SH-SY5Y (cell line): ENCODE measurements around the gene EFCAB8.

Experiments
- GATA2 ChIP-seq: IDR thresholded peaks from 2 replicates; pipeline ENCODE4 v1.6.1; 2011; ENCODE audit warnings: mild to moderate bottlenecking, low read depth, low read length
- GATA3 ChIP-seq: IDR thresholded peaks from 2 replicates; pipeline ENCODE4 v1.6.1; 2011; ENCODE audit warnings: low read depth, mild to moderate bottlenecking, low read length, moderate library complexity

Gene EFCAB8, protein sequence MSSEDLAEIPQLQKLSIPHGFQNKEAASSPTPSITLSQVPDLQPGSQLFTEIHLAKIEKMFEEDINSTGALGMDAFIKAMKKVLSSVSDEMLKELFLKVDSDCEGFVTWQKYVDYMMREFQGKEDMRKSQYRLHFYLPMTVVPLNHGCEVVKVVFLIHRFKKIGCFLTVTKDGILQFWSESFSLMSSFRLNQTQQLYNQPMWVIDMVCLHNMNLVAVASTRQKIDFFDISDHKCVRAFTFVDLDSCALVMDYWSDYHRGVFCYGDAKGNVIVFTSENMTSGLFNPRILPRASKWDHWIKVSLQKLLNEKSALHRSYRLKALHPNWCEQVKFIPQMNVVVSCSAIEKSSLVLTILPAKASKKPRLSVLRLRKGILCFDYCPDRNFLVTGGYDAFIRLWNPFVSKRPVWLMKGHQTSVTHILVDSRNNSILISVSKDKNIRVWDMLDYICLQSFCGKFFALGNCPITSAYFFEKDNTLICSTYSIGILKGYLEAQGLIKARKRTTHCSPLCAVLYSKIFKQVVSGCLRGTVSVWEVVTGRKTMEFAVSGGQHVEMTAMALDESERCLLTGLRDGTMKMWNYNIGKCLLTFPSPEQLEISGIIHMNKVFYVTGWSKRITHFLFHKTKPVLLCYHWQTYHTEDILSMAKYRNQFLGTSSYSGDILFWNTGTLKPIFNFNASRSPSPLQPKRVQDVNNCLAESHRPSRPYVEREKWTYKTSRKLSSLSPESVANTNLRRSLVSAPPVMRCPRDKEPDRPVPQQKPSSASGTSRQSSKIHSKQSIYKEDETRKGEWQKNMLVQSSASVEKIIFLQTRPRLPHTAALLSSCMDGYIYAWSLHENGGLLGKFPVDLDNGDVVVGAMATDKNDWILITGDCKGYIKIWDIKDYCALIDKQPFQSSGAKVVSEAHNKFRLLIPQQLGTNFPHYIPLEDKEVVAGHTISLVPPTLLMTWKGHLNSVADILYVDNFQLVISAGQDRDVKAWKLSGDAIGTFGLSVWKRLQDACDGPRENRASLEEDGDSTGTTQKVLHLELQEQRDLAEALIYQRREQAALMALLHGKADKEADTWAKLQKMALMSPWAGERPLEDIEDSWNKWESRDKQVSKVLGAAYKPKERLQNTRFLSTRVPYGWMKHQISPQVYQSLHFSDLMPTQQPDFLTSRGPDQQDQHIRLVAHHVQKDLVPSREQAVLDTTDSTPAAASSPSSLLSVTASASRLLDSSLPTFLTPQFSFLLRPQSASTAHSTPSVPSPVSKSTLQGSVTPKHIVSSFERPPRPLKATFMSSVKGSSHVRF

DNA sequence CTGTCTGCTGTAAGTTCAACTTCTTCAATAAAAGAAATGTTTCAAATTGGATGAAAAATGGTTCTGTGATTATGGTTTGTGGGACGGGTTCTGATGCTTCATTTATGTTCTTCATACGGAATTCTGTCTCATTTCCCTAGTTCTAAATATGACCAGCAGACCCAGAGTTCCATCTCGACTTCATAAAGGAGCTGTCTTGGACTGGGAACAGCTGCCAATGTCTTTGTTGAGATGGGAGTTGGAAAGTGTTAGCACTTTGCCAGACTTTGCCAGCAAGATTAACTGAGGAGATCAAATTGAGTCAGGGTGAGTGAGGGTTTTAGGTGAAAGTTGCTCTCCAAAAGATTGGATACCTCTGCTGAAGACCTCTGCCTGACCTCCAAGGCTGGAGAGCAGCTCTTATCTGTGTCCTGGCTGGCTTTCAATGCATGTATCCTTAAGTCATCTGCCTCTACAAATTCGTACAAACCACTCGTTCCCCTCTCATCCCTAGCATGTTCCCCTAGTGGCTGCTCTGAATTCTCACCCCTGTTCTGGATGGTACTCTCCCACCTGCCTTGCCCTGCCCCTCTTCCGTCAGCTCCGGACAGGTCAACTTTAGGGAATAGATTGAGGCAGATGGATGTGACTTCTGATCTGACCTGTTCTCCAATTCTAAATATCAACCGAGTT is at the start of gene EFCAB8:
Gene EFCAB8, plus strand, starts transcription at position 223 of the 672 bp plus-strand sequence. CDS start 4,870 bp downstream, outside the sequence.
- TF ChIP-seq GATA3 (no peak), GATA2 (no peak)

DNA sequence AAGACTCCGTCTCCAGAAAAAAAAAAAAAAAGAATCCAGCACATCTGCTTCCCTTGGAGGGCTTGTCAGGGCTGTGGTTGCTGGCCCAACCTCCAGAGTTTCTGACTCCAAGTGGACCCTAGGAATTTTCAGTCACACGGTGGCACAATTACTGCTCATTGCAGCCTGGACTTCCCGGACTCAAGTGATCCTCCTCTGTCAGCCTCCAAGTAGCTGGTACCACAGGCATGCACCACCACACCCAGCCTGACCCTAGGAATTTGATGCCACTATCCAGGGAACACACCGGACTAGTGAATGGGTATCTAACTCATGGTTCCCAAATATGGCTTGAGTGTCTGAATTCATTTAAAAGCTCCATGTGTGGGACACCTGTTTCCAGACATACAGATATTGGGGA is 48.8 kb upstream of the EFCAB8 start:
- TF ChIP-seq GATA2 (no peak), GATA3 (no peak)

DNA sequence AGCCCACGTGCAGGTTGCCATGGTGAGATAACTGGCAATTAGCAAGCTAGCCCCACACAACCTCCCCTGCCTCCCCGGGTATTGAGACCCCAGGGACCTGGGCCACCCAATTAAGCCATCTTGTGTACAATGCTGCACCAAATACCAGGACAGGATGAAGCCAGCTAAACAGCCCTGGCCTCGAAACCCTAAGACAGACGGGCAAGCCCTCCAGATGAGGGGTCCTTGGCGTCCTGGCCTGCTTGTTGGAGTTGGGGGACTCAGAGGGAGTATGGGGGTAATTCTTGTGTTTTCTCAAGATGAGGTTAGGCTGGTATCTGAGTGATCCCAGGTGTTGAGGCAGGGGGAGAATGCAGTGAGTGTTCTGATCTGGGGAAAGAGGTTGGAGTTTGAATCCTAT is 47.8 kb upstream of the EFCAB8 start:
- no peak for TF ChIP-seq GATA2
- TF ChIP-seq GATA3: no peak

DNA sequence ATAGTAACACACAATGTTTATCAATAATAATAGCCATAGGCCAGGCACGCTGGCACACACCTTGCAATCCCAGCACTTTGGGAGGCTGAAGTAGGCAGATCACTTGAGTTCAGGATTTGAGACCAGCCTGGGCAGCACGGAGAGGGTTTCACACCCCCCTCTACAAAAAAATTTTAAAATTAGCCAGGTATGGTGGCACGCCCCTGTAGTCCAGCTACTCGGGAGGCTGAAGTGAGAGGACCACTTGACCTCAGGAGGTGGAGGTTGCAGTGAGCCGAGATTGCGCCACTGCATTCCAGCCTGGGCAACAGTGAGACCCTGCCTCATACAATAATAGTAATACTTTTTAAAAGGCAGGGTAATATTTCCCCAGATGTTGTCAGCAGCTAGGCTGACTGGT is 46.8 kb upstream of the EFCAB8 start:
- TF ChIP-seq GATA3: no peak
- no peak for TF ChIP-seq GATA2

DNA sequence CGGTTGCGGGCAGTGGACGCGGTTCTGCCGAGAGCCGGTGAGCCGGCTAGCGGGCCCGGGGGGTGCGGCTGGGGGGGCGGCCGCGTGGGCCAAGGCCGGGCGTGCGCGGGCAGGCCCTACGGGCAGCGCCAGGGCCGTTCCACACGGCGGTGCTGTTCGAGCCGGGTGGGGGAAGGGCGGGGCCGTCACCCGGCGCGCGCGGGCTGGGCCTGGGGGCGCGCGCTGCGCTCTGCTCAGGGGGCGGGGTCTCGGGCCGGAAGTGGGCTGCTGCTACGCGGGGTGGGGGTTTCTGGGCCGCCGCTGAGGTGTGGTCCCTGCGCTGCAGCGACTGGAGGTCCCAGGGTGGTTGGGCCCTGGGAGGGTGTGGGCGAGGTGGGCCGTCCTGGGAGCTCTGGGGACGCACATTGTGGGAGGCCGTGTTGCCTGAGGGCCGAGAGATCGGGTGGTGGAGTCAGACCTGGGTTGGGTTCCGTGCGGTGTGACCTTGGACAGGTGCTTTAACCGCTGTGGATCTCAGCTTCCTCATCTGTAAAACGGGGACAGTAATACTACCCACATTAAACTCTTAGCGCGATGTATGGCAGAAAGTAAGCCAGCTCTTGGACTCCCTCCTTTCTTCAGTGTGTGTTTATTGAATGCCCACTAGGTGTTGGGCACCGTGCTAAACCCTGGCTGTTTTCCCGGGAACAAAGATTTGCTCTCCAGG is 38.6 kb upstream of the EFCAB8 start:
- no peak for TF ChIP-seq GATA3
- TF ChIP-seq GATA2: no peak

DNA sequence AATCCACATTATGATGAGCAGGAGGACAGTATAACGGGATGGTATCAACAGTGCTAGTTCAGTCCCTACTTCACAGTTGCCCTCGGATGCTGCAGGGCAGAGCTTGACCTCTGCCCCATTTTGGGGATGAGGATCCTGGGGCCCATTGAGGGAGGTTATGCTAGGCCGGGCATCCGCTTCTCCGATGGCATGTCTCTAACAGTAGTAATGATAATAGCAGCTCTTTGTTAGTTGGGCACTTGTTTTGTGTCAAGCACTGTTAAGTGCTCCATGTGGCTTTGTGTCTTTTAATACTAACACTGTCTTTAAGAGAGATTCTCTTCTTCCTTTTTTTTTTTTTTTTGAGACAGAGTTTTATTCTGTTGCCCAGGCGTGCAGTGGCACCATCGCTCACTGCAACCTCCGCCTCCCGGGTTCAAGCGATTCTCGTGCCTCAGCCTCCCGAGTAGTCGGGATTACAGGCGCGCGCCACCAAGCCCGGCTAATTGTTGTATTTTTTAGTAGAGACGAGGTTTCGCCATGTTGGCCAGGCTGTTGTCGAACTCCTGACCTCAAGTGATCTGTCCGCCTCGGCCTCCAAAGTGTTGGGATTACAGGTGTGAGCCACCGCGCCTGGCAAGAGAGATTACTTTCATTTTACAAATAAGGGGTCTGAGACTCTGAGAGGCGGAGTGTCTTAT is 37.9 kb upstream of the EFCAB8 start:
- no peak for TF ChIP-seq GATA3

DNA sequence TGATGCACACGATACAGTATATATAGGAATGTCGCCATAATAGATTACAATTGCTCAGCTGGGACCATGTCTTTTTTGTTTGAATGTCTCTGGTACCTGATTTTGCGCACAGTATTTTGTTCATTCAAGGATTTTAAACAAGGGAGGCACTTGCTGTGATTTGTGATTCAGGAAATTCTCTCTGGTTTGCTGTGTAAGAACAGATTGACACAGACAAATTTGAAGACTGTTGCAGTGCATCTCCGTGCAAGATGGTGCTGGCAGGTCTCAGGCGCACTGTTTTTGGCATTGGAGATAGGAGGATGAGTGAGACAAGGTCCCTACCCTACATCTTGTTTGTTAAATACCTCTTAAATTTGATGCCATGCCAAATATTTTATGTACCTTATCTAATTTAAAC is 36.5 kb upstream of the EFCAB8 start:
- no peak for TF ChIP-seq GATA3

DNA sequence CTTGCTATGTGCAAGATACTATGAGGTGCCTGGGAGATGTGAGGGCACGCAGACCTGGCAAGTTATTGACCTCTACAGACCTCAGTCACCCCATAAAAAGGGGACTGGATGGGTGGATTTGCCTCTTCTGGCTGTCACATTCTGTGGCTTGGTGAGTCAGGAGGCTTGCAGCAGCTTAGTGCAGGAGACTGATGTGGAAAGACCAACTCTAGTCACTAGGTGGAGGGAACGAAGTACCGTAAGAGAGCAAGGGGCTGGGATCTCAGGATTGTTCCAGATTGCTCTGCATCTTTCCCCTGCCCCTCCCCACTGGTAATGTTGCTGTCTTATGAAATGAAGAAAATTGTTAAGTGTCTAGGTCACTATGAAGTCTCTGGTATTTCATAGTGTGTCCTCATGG is 35.6 kb upstream of the EFCAB8 start:
- TF ChIP-seq GATA3 (no peak), GATA2 (no peak)

DNA sequence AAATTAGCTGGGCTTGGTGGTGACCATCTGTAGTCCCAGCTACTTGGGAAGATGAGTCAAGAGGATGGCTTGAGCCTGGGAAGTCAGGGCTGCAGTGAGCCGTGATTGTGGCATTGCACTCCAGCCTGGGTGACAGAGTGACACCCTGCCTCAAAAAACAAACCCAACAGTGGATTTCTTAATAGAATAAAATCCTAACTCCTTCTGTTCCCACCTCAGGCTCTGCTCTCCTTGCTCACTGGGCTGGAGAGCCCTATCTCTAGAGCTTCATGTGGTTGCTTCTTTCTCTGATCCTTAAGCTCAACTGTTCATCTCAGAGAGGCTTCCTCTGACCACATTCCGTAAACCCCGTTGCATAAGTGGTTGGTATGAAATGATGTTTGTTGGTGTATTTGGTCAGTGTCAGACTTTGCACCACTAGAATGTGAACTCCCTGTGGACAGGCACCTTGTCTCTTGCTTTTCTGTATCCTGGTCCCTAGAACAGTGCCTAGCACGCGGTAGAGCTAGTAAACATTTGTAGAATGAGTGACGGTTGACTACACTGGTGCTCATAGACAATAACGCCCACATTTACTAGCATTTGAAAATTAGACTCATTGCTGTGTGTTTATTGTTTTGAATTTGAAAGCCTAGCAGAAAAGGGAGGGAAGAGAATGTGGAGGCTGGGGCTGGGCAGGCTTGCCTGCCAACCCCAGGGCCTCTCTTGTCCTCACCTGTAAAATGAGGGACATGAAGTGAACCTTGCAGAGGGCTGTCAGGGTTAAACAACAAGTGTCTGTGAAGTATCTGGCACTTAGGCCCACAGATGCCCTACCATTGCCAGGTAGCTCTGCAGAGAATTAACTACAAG is 34.8 kb upstream of the EFCAB8 start:
- no peak for TF ChIP-seq GATA3
- TF ChIP-seq GATA2: no peak

DNA sequence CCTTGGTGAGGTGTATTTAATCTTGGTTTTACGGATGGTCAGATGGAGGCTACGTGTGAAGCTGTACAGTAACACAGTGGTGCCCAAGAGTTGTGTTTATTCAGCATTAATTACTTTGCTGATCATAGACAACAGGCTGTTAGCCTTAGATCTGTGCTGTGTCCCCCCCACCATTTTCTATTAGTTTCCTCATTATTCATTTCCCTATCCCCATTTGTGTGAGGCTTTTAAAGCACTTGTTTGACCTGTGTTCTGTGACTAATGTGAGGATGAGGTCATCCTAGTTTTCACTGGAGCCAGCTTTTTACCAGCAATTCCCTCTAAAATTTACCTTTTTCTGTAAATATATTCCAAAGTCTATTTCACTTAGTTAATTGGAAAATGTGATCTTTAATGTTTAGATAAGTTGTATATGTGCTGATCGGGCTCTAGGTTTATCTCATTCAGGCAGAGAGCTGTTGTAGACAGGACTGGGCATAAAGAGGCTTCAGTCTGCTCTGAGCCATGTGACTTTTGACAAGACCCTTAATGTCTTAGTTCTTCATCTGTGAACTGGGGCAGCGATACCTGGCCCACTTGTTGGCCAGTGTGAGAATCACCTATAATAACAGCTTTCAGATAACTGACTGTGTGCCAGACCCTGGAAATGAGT is 30.6 kb upstream of the EFCAB8 start:
- TF ChIP-seq GATA3 (no peak), GATA2 (no peak)

DNA sequence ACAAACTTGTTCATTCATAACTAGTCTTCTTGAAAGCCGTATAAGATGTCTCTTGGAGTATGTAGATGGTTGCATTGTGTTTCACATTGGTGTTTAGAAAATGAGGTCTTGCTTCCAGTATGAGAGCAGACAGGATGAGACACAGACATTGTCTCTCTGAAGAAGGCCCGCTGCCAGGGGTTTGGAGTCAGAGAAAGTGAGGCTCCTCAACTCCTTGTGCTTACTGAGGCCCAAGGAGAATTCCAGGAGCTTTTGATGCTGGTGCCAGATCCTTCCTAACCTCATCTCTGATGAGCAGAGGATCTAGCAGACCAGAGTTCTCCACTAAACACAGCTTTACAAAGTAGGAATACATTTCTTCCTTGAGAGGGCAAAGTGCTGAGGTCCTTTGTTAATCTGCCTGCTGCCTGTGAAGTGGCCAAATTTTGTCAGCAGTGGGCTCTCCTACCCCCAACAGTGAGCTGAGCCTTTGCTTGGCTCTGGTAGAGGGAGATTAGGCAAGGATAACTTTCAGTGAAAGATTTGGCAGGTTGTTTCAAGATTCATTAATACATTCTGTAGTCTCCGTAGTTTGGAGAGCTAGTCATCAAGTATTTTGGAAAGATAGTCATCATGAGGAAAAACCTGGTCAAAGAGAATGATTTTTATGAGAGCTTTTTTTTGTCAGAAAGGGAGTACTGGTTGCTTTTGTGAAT is 29.3 kb upstream of the EFCAB8 start:
- TF ChIP-seq GATA2 (no peak), GATA3 (no peak)
